ENCODE data around the gene PLB1.

PLB1 gene

GRCh38 chr2:28676152-28676835 lies 180.4 kb downstream of the PLB1 start:
- DNase-seq = no peak

DNA sequence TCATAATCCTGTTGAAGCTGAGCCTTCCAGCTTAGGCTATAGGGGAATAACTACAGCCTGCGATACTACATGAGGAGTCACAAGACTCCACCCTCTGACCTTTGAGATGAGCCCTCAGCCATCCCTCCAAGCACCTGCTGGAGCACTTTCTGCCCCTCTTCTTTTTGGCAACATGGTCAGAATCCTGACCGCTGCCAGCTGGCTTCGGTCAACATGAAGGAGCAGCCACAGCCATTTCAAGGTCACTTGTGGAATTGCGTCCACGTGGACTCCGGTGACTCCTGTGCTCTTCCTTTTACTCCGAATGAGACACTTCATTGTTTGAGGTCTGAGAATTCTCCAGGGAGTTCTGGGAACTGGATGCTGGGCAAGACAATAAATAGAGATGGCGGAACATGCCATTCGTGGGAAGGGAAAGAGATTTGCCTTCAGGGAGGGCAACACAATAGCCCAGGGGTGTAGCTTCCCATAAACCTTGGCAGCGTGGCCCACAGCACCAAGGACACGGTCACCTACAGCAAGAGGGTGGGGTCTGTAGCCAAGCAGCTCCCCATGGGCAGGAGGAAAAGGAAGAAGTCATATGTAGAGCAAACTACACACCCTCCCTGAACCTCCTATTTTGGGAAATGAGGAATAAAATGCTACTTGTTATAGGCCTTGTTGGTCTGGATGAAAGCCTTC lies 182.5 kb downstream of the PLB1 start:
- no peak for DNase-seq

- no peak for DNase-seq
These were observed 183.1 kb downstream of the PLB1 start for GRCh38 chr2:28678944-28679343.

DNA sequence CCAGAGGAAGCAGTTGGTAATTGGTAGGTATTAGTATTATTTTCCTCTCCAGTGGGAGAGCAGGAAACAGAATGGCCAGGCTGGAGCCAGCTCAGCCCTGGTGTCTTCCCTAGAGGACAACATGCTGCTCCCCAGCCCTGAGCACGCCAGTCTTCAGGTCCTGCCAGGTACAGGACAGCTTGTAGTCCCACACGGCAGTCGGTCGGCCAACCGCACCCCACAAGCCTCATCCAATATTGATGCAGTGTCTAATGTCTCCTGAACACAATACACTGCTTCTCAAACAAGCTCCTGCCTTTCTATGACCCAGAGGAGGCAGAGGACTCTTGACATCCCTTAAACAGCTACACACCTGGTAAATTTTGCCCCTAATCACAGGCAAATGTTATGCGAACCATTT lies 184.8 kb downstream of the PLB1 start:
- no peak for DNase-seq

DNA sequence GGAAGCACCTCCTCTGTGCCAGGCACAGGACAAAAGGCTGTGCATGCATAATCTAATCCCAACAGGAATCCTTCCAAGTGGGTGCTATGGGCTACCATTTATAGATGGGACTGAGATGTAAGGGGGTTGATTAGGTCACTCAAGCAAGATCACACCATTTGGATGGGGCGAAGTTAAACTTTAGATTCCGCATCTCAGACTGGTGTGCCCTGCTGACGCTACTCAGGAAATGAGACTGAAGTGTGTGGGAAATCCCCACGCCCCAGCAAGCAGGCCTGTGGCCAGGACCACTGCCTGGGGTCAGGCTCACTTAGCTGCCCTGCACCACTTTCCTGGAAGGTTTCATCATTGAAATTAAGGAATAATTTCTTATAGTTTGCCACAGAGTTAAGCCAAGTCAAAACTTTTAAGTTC lies 185.3 kb downstream of the PLB1 start:
- DNase-seq = no peak

DNA sequence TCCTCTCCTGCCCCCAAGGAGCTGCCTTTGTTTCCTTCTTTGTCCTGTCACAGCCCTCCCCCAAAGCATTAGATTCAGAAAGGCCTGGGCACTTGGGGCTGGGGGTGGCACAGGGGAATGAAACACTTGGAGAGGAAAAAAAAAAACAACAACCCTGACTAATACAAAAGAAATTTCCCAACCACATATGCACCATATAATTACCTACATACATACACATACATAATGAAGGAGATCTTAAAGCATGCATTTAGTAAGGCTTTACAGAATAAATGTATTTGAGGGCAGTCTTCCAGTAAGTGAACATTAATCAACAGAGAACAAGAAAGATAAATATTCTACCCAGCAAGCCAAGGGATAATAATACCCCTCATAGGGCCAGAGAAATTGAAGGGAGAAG lies 185.7 kb downstream of the PLB1 start:
- no peak for DNase-seq

DNA sequence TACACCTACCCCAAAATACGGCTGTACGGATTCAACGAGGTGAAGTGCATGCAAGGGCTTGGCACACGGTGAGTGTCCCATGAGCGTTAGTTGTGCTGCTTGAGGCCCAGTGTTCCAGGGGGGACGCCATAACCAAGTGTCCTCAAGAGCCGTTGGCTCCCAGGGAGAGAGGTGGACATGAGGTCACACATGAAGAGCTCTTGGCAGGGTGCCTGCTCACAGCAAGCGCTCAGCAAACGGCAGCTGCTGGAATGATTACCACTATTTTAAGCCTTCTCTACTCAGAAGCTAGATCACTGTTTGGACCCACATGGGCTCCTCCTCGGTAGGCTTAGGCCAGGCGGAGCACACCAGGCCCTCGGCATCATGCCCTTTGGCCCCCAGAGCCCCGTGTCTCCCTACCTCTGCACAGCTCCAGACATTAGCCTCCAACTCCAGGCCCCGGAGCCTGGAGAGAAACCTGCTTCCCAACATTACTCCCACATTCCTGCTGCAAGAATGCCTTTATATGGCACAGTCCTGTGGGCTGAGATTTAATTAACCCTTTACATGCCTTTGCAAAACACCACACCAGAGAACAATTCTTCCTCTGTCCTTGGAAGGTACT lies 187.3 kb downstream of the PLB1 start:
- no peak for DNase-seq

DNA sequence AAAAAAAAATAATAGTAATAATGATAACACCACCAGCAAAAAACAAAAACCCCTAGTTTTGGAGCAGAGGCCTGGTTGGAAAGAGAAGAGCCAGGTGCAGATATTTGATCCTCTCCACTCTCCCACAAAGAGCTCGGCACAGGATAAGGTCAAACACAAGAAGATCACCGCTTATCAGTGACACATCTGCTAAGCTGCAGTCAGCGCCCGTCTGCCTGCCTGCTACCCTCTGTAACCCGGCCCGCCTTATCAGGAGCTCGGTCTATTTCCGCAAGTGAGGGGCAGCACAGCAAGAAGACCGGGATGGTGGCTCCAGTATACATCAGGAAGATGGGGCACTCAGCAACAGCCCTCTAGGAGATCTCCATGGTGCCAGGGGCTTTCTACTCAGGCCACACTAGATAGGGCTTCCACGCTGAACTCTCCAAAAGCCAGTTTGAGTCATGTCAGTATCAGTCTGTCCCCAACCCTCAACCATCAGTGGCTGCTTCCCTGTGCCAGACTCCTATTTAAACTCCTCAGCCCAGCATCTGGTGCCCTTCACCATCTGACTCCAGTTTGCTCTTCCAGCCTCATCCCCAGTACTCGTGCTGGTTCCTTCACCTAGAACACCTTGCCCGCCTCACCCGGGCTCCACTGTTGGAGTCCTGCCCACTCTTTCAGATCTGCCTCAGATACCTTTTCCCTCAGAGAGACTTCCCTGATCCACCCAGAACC lies 188.4 kb downstream of the PLB1 start:
- no peak for DNase-seq

DNA sequence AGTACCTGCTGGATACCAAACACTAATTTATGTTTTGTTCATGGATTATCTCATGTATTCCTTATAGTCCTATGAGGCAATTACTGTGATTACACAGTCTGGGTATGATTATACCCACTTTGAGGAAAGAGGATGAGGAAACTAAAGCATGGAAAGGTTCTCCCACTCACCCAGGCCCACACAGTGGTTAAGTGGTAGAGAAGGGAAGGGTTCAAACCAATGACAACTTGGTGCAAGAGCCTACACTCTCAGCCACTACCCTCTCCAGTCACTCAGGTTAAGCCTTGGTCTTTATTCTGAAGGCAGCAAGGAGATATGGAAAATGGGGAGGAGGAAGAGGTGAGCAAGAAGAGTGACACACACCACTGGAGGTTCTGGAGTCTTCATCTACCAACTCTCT lies 191.3 kb downstream of the PLB1 start:
- DNase-seq = no peak

DNA sequence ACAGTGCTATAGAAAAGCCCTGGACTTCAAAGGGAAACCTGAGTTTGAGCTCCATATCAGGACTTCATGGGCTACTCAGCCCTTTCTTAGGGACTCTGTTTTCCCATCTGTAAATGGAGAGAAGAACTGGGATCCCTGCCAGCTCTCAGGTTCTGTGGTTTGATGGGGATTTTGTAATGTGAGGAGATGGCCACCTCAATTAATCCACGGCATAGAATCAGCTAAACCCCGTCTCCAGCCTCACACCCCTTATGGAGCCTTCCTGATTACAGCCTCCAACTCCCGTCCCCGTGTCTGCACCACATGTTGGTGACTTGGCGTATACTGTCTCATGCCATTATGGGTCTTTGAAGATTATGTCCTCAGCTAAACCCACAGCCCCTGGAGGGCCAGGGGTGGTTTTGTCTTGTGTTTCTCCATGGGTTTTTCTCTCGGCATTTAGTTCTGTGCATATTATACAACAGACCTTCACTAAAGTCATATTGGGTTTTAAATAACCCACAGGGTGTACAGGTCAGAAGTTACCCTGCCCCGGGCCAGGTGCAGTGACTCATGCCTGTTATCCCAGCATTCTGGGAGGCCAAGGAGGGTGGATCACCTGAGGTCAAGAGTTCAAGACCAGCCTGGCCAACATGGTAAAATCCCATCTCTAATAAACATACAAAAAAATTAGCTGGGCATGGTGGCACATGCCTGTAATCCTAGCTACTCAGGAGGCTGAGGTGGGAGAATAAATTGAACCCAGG lies 192.0 kb downstream of the PLB1 start:
- DNase-seq = no peak

GRCh38 chr2:28688818-28689217 lies 193.0 kb downstream of the PLB1 start:
- DNase-seq = no peak

DNA sequence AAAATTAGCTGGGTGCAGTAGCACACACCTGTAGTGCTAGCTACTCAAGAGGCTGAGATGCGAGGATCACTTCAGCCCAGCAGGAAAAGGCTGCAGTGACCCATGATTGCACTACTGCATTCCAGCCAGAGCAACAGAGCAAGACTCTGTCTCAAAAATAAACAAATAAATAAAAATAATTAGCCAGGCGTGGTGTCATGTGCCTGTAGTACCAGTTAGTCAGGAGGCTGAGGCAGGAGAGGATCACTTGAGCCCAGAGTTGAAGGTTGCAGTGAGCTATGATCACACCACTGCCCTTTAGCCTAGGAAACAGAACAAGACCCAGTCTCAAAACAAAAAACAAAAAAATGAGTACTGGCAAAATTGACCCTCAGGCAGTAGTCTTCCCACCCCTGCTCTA lies 193.9 kb downstream of the PLB1 start:
- no peak for DNase-seq

DNA sequence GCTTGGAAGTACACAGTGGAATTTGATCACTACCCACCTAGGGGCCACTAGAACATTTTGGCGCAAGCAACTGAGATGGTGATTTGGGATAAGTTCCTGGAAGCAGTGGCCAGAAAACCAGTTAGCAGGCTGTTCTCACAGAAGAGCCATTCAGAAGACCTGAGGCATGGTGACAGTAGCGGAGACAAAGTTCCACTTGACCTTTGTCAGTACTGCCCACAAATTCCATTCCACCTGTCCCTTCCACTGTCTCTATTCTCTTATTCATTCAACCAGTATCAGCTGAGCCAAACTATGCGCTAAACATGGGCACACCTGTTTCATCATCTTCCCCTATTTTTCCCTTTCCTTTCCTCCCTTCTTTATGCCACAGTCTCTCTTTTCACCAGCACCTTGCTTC lies 196.6 kb downstream of the PLB1 start:
- DNase-seq = no peak

GRCh38 chr2:28693223-28693622 lies 197.4 kb downstream of the PLB1 start:
- DNase-seq = no peak

Measured in activated gamma-delta T cell (primary cell).